ENCODE measurements around the gene TDRD9.

The TDRD9 gene

DNA sequence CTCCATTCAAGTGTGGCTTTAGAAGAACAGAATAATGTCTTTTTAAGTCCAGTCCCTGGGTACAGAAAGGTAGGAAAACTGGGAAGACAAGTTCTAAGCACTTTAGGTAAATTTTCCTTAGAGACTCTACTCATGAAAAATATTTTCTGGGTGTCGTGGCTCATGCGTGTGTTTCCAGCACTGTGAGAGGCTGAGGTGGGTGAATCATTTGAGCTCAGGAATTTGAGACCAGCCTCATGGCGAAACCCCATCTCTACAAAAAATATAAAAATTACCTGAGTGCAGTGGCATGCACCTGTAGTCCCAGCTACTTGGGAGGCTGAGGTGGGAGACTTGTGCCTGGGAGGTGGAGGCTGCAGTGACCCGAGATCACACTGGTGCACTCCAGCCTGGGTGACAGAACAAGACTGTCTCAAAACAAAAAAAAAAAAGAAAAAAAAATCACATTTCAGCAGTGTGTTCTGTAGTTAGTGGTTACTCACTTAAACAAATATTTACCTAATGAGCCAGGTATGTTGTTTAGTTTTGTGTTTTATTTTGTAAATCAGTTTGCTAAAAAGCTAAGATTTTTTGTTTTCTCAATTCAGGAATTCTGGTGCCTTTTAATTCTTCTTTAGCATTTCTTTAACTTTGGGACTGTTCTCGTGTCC, 66.4 kb downstream of the TDRD9 start:
- no peak for DNase-seq

DNA sequence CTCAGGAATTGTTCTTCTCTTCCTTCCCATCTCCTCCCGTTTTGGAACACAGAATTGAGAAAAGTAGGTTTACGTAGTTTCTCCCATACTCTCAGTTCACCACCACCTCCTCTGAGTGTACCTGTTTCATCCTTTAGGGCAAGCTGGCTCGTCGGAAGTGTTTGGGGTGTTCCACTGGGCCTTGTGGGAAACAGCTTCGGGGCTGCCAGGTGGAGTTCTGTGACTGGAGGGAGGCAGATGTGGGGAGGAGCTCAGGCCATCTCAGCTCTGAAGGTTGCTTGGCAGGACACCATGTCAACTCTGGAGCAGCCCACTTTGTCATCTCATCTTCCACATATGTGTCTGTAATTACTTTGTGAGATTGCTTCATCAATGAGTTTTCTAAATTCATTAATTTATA, 67.6 kb downstream of the TDRD9 start:
- DNase-seq = no peak

DNA sequence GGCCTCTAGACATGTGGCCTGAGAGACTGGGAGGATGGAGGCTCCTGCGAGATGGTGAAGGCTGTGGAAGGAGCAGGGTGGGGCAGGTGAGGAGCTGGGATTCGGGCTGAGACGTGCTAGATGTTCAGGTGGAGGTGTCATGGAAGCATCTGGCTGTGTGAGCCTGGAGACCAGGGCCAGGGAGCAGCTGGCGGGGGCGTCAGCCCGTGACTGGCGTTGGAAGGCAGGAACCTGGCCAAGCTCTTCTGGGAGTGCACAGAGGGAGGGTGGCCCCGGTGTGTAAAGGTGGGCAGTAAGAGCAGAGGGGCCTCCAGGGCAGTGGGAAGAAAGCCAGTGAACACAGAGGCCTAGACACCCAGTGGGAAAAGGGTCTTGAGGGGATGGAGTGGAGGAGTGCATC, 69.1 kb downstream of the TDRD9 start:
- DNase-seq = no peak

- no peak for DNase-seq
Observed at GRCh38 chr14:103998027-103998426, 69.8 kb downstream of the TDRD9 start.

- DNase-seq = no peak
Observed at GRCh38 chr14:103999795-104000440, 71.7 kb downstream of the TDRD9 start.

DNA sequence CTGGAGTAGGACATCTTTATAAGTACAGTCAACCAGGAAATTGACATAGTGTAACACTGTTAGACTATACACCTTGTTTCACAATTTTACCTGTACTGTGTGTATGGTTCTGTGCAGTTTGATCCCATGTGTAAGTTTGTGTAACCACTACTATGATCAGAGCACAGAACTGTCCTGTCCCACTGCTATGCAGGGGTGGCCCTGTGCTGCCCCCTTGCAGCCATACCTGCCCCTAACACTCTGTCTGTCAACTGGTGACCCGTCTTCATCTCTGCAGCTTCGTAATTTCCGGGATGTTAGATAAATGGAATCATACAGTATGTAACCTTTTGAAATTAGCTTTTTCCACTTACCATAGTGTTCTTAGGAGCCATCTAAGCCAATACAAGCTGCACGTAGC, 72.7 kb downstream of the TDRD9 start:
- no peak for DNase-seq

DNA sequence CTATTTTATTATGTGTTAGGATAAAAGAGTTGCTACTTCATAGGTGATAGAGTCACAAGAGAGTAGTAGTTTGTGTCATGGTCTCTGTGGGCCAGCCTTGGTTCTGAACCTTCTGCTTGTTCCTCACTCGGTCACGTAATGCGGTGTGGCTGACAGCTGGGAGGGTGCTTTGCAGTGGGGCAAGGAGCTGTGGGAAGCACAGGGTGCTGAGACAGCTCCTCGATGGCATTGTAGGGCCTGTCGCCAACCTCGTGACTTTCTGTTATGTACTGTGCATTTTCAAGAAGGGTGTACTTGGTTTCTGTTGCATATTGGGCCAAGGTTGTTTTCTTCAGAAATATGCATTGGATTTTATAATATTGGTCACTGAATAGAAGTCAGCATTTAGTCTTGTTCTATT, 75.4 kb downstream of the TDRD9 start:
- DNase-seq = no peak

DNA sequence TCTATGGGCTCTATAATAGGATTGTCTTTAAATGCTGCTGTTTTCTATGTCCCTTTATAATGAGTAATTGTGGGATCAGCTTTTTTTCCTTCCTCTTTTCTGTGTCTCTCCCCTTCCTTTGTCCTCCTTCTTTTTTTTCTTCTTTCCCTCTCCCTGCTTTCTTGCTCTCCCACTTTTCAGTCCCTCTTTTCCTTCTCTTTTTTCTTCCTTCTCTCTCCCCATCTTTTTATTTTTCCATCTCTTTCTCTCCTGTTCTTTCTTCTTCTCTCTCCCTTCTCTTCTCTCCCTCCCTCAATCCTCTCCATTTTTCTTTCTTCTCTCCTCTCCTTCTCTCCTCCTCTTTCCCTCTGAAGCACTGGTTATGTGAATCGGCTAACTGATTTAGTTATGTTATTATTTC, 76.6 kb downstream of the TDRD9 start:
- DNase-seq = no peak

- DNase-seq = no peak
Observed at GRCh38 chr14:104005489-104005888, 77.2 kb downstream of the TDRD9 start.

DNA sequence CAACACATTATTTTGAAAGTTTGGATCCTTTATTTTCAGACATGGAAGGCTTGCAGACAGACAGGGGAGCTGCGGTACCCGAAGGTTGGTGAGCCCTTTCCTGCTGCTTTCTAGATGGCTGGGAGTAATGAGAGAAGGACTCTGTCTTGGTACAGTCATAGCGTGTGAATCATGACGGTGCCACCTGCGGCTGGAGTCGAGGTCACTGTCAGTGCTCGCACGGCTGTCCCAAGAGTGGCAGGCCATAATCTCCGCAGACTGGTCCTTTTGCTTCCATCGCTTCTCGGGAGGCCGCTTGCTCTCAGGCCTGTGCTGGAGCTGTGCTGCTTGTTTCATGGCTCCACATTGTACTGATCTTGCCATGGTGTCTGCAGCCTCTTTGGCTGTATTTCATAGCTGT, 78.9 kb downstream of the TDRD9 start:
- DNase-seq = no peak

DNA sequence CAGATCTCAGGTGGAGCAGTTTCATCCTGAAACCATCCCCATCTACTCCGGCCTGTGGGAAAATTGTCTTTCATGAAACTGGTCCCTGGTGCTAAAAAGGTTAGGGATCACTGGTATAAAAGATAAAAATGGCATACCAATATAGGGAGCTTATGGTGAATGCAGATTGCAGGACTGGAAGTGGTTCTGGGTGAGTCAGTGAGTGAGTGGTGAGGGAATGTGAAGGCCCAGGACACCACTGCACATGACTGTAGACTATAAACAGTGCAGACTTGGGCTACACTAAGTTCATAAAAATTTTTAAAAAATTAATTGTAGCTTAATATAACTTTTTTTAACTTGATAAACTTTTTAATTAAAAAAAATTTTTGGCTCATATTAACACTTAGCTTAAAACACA, 81.0 kb downstream of the TDRD9 start:
- DNase-seq = no peak

- no peak for DNase-seq
Observed at GRCh38 chr14:104011824-104012517, 83.7 kb downstream of the TDRD9 start.

- no peak for DNase-seq
Observed at GRCh38 chr14:104014764-104015163, 86.5 kb downstream of the TDRD9 start.

DNA sequence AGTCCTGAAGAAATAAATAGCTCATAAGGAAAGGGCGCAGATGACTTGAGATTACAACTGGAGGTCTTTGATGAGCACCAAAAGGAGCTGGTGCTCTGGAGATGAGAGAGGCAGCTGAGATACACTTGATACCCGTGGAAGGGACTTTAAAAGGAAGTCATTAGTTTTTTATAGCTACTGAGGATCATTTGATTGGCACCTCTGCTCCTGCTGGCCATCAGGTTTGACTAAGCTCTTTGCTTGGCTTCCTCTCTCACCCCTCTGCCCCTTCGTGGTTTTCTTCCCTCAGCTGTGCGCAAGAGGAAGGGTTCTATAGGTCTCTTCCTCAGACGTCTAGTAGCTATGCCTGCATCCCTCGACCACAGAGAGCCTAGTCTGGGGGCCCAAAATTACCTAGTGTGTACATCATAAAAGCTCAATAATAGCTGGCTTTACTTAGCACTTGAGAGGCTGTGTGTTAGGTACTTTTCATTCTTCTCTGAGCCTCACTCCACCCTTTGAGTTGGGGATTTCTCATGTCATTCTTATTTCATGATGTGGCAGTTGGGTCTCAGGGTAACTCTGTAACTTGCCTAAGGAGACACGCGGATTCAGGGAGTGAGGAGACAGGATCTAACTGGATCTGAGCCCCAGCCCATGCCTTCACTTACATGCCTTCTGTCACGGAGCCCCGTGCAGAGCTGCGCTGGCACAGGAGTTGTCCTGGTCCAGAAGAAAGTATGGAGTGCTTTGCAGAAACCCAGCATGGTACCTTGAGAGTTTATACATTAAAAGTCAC, 88.8 kb downstream of the TDRD9 start:
- DNase-seq = no peak

DNA sequence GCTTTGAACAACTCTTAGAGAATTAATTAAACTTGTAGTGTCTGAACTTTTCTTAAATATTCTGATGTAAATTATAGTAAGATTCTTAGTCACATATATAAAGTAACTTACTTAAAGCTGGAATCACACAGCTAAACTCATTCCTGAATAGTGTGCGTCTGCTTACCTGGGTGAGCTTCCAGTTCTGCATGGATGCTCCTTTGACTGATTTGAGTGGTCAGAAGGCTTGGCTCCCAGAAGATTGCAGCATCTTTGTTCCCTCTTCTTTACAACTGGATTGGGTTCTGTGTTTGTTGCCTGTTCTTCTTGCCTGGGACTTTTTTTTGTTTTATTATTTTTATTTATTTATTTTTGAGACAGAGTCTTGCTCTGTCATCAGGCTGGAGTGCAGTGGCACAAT, 90.8 kb downstream of the TDRD9 start:
- no peak for DNase-seq

GRCh38 chr14:104019806-104020205, 91.5 kb downstream of the TDRD9 start:
- no peak for DNase-seq

GRCh38 chr14:104020471-104020870, 92.2 kb downstream of the TDRD9 start:
- no peak for DNase-seq

DNA sequence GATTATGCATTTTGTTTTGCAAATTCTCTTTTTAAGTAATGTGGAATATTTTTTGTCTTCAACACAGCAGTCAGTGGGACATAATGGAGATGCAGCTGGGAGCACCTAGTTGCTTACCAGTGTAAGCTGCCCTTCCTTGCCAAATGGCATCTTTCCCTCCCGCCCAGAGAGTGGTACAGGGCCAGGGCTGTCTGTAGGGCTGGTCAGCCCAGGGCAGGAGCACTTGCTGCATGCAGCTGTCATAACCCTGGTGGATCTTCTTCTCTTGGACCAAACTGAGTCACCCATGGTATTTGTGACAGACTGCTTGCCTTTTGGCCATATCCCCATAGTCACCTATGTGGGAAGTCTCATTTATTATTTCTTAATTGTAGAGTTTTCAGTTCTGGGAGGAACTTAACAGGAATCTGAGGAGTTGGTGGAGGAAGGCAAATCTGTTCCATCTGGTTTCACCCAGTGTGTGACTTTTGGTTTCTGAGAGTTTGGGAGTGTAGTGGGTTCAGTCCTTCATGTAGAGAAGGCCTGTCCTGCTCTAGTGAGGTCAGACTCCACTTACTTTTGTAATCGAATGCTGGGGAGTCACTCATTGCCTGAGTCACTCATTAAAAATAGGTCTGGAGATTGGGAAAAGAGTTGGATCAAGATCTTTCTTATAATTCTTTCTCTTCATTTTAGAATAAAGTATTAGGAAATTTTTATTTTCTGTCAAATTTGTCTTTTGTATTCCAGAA, 95.2 kb downstream of the TDRD9 start:
- no peak for DNase-seq

GRCh38 chr14:104025534-104025933, 97.3 kb downstream of the TDRD9 start:
- no peak for DNase-seq

- no peak for DNase-seq
Observed at GRCh38 chr14:104026024-104026423, 97.8 kb downstream of the TDRD9 start.

- no peak for DNase-seq
Observed at GRCh38 chr14:104030958-104031357, 102.7 kb downstream of the TDRD9 start.

DNA sequence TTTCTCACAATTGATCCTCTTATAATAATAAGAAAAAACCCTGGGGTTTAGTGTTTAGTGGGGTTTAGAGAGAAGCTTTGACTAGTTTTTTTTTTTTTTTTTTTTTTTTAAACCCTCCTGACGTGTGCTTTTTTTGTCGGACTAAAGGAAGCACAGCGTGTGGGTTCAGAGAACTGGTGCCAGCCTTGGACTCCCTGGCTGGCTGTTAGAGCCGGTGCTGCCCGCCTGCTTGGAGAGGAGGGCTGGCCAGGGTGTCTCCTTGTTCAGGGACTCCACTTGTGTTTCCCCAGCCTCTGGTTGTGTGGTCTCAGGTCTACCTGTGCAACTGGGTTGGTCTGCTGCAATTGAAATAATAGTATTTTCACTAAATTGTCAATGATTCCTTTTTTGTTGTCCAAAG, 103.1 kb downstream of the TDRD9 start:
- DNase-seq = no peak

Data from 8988T (cell line).